ENCODE data around the gene POU6F2.

GRCh38 chr7:39360038-39360437 is 382.3 kb downstream of the POU6F2 start:
- TF ChIP-seq CTCF (IDR thresholded peaks at IDR 0.05), result no peak
- no peak for TF ChIP-seq POLR2AphosphoS5 (IDR thresholded peaks at IDR 0.05)
- TF ChIP-seq POLR2A (IDR thresholded peaks at IDR 0.05), result no peak
